Transverse colon (tissue), 4 donors: ENCODE results near the gene ST6GALNAC6.

Source experiments
- CTCF ChIP-seq, 5 experiments: fragments of 200-600 bp in 3 of 5; fragments of 450-650 bp in 2 of 5; sonication (generic) in 3 of 5; IDR thresholded peaks; 1 replicate in 2 of 5; 2 replicates in 3 of 5; pipeline ENCODE4 v1.5.1; 2016 to 2017; ENCODE audit warnings: antibody characterized with exemption in 5 of 5, inconsistent platforms in 3 of 5, mild to moderate bottlenecking in 2 of 5, moderate library complexity in 1 of 5
- EP300 ChIP-seq: sonication (generic); formaldehyde crosslinking; IDR thresholded peaks from one replicate; pipeline ENCODE4 v1.6.1; 2017; ENCODE audit warnings: antibody characterized with exemption, low read depth
- POLR2AphosphoS5 ChIP-seq, 3 donors: sonication (generic); formaldehyde crosslinking; IDR thresholded peaks; one replicate each; pipeline ENCODE4 v1.6.1; 2016; ENCODE audit warnings: antibody characterized with exemption in 3 of 3

- no peak for TF ChIP-seq CTCF (IDR thresholded peaks at IDR 0.05)
- TF ChIP-seq POLR2AphosphoS5 (IDR thresholded peaks at IDR 0.05): no peak
- TF ChIP-seq EP300: no peak
Observed at GRCh38 chr9:127912296-127912695, 12.9 kb upstream of the ST6GALNAC6 start.
